B cell (primary cell): ENCODE data around the gene MAMLD1. TPM values are rescaled to one million over a fixed set of nuclear protein-coding genes. Genes with fewer than 3 reads are reported as not detected.

Source experiments
- ATAC-seq: fragments of 200-7000 bp; cut with Tn5 transposase; one replicate; pipeline ENCODE4 v1.10.0; 2021; ENCODE audit warnings: low read depth, mild to moderate bottlenecking, moderate number of reproducible peaks, moderate library complexity
- CTCF ChIA-PET: fragments of 350-600 bp; sonication (Branson Sonifier 250); formaldehyde crosslinking; loops from one replicate; lab custom pipeline; 2021; ENCODE audit warnings: antibody characterized with exemption, inconsistent platforms; lab: Charles Lee
- POLR2A ChIA-PET: fragments of 350-600 bp; sonication (Branson Sonifier 250); formaldehyde crosslinking; loops from one replicate; lab custom pipeline; 2021; ENCODE audit warnings: antibody characterized with exemption; lab: Charles Lee
- DNase-seq: peaks from one replicate; pipeline ENCODE4 v3.0.0; 2013
- H2AFZ ChIP-seq: 2 replicates; pipeline ENCODE4 v1.6.1; 2012; ENCODE audit warnings: mild to moderate bottlenecking, low read depth, low read length; ENCODE audit not compliant: insufficient read depth, poor library complexity, severe bottlenecking
- H3K27ac ChIP-seq, 2 donors: 1 replicate in 1 of 2; 2 replicates in 1 of 2; pipeline ENCODE4 v1.5.1; 2012 to 2013; ENCODE audit warnings: low read length in 2 of 2, mild to moderate bottlenecking in 2 of 2, moderate library complexity in 1 of 2
- H3K27me3 ChIP-seq, 4 experiments: fragments of 200-600 bp in 1 of 4; sonication (generic) in 1 of 4; replicated peaks in 1 of 4; 1 replicate in 2 of 4; 2 replicates in 2 of 4; pipeline versions ENCODE4 v1.6.1 to v1.7.0; 2013 to 2016; ENCODE audit warnings: low read length in 3 of 4, mild to moderate bottlenecking in 2 of 4, mixed read lengths in 1 of 4, moderate library complexity in 1 of 4; ENCODE audit not compliant: insufficient read depth in 4 of 4, control insufficient read depth in 3 of 4; ENCODE audit errors: control extremely low read depth in 1 of 4
- H3K36me3 ChIP-seq, 2 experiments: replicated peaks in 1 of 2; 1 replicate in 1 of 2; 2 replicates in 1 of 2; pipeline versions ENCODE4 v1.6.1 to v1.7.1; 2013; ENCODE audit warnings: low read length in 1 of 2; ENCODE audit not compliant: insufficient read depth in 2 of 2, control insufficient read depth in 1 of 2; ENCODE audit errors: control extremely low read depth in 1 of 2, extremely low read depth in 1 of 2
- H3K4me1 ChIP-seq, 2 donors: fragments of 200-600 bp in 1 of 2; sonication (generic) in 1 of 2; 1 replicate in 1 of 2; 2 replicates in 1 of 2; pipeline versions ENCODE4 v1.5.1 to v1.6.1; 2013 to 2017; ENCODE audit warnings: low read length in 2 of 2; ENCODE audit not compliant: control insufficient read depth in 2 of 2, insufficient read depth in 2 of 2
- H3K4me2 ChIP-seq: replicated peaks from 2 replicates; pipeline ENCODE3; 2012; ENCODE audit warnings: mild to moderate bottlenecking, low read depth, low read length; ENCODE audit not compliant: poor library complexity, severe bottlenecking
- H3K4me3 ChIP-seq, 5 experiments: fragments of 200-600 bp in 1 of 5; sonication (generic) in 1 of 5; 1 replicate in 3 of 5; 2 replicates in 2 of 5; pipeline versions ENCODE4 v1.5.1 to v1.7.0; 2011 to 2016; ENCODE audit warnings: low read length in 4 of 5, mild to moderate bottlenecking in 4 of 5, low read depth in 2 of 5, control low read depth in 1 of 5, moderate library complexity in 1 of 5; ENCODE audit not compliant: insufficient read depth in 1 of 5; ENCODE audit errors: control extremely low read depth in 1 of 5, extremely low read depth in 1 of 5
- H3K79me2 ChIP-seq: fragments of 200-600 bp; sonication (generic); one replicate; pipeline ENCODE4 v1.6.0; 2016; ENCODE audit warnings: low read length; ENCODE audit not compliant: control insufficient read depth, insufficient read depth
- H3K9ac ChIP-seq: fragments of 200-600 bp; sonication (generic); 2 replicates; pipeline ENCODE4 v1.6.1; 2017; ENCODE audit warnings: mild to moderate bottlenecking, low read length, moderate library complexity
- H3K9me3 ChIP-seq, 3 donors: one replicate each; pipeline versions ENCODE4 v1.6.1 to v1.7.1; 2013; ENCODE audit warnings: low read length in 2 of 3; ENCODE audit not compliant: control insufficient read depth in 2 of 3, insufficient read depth in 1 of 3; ENCODE audit errors: control extremely low read depth in 1 of 3
- H4K20me1 ChIP-seq: 2 replicates; pipeline ENCODE4 v1.6.0; 2012; ENCODE audit warnings: mild to moderate bottlenecking, low read length; ENCODE audit not compliant: insufficient read depth, control insufficient read depth, poor library complexity, severe bottlenecking
- H3K27ac Mint-ChIP-seq: one replicate; pipeline ENCODE4 v1.8.0; 2021; ENCODE audit warnings: mixed read lengths
- H3K27me3 Mint-ChIP-seq: one replicate; pipeline ENCODE4 v1.8.0; 2021; ENCODE audit warnings: mixed read lengths
- H3K4me1 Mint-ChIP-seq: one replicate; pipeline ENCODE4 v1.8.0; 2021; ENCODE audit warnings: mixed read lengths
- H3K4me3 Mint-ChIP-seq: one replicate; pipeline ENCODE4 v1.8.0; 2021; ENCODE audit warnings: mixed read lengths
- H3K9me3 Mint-ChIP-seq: one replicate; pipeline ENCODE4 v1.8.0; 2022; ENCODE audit warnings: mixed read lengths; ENCODE audit not compliant: insufficient read depth
- EZH2 ChIP-seq: IDR thresholded peaks from 2 replicates; pipeline ENCODE4 v1.6.1; 2012; ENCODE audit warnings: borderline replicate concordance, low read depth, mild to moderate bottlenecking, moderate library complexity, low read length; ENCODE audit not compliant: insufficient read depth, poor library complexity, severe bottlenecking
- WGBS: methylation state at CpG from one replicate; pipeline ENCODE4 v1.1.5; 2013; ENCODE audit warnings: missing lambda C conversion rate; ENCODE audit not compliant: insufficient coverage; 5-methylcytosine and 5-hydroxymethylcytosine counted together
- intact Hi-C: fragments of 100-400 bp; cut with micrococcal nuclease; formaldehyde crosslinking; loops from one replicate; pipeline ENCODE4 v1.10.0; 2022
- polyA plus RNA-seq: library from polyadenylated mRNA; depleted of rRNA; stranded (reverse); fragments of >200 nt; gene quantifications from 2 replicates; pipeline ENCODE4 v1.2.3, GENCODE V29; 2012
- total RNA-seq, 2 donors: library from RNA; stranded (reverse); fragments of 120-200 nt in 1 of 2; gene quantifications; 1 replicate in 1 of 2; 2 replicates in 1 of 2; pipeline versions ENCODE4 v1.2.3 to v1.2.4, GENCODE V29; 2013 to 2022
- TF ChIP-seq, protein P1 (sequence below): fragments of 200-600 bp; IDR thresholded peaks from one replicate; pipeline ENCODE4 v1.8.0; 2022; ENCODE audit warnings: antibody characterized with exemption, mild to moderate bottlenecking

Gene MAMLD1
- total and polyA plus RNA-seq, 2 donors (not counting 1 experiment from before 2014, with no cell fraction given): 1.4 to 1.9 TPM

DNA sequence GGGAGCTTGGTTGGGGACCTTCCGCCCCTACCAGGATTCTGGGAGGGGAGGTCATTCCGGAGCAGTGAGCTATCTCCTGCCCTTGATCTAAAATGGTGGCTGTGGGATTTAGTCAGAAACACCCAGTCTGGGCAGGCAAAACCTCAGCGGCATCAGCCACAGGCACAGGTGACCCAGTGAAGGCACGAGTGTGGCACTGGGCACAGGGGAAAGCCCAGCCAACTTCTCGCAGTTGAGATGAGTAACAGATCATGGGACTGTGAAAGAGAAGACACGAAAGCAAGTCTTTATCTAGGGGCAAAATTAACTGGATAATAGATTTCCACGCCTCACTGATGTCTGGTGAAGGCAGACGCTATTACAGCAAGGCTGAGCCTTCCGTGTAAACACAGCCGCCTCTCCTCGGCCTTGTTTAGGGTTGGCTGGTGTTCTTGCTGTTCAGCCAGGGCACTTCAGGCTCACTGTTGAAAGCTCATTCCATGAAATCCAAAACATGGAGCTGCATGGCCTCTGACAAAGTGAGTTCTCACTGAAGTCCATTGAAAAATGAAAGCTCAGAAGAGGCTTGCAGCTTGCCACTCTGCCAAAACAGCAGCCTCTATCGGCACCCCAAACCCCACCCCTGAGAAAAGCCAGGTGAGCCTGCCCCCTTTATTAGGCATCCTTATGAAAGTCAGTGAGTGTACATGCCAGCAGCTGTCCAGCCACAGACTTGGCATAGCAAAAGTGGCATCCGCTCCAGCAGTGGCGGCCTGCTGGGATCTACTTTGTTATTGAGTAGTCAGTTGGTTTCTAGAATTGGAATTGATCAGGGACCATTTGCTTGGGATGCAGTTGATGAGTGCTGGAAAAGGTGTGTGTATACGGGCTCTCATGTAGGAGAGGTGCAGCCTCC lies 103.0 kb downstream of the MAMLD1 start:
- no peak overlapping the region for H3K4me3 ChIP-seq
- ChIA-PET POLR2A (no interaction called here), CTCF (no interaction called here)
- Mint-ChIP-seq H3K9me3 (no peaks in the 10 kb centered on the region), H3K4me1 (no peaks in the 10 kb centered on the region), H3K27ac (no peak overlapping the region), H3K4me3 (no peak overlapping the region), H3K27me3 (no peaks in the 10 kb centered on the region)
- TF ChIP-seq EZH2: no peak
- TF ChIP-seq, protein P1, sequence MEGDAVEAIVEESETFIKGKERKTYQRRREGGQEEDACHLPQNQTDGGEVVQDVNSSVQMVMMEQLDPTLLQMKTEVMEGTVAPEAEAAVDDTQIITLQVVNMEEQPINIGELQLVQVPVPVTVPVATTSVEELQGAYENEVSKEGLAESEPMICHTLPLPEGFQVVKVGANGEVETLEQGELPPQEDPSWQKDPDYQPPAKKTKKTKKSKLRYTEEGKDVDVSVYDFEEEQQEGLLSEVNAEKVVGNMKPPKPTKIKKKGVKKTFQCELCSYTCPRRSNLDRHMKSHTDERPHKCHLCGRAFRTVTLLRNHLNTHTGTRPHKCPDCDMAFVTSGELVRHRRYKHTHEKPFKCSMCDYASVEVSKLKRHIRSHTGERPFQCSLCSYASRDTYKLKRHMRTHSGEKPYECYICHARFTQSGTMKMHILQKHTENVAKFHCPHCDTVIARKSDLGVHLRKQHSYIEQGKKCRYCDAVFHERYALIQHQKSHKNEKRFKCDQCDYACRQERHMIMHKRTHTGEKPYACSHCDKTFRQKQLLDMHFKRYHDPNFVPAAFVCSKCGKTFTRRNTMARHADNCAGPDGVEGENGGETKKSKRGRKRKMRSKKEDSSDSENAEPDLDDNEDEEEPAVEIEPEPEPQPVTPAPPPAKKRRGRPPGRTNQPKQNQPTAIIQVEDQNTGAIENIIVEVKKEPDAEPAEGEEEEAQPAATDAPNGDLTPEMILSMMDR: no peak
- ATAC-seq: no peak
- intact Hi-C loops: no loop called here
- WGBS: 96% methylated on average over 7 of the region's 15 CpGs
- H3K4me2 ChIP-seq: no peak overlapping the region
- no peak overlapping the region for H3K27ac ChIP-seq
- no peaks in the 10 kb centered on the region for H3K9me3 ChIP-seq
- H3K36me3 ChIP-seq: no peaks in the 10 kb centered on the region
- DNase-seq: no peak
- H3K4me1 ChIP-seq: no peaks in the 10 kb centered on the region
- no peaks in the 10 kb centered on the region for H4K20me1 ChIP-seq
- H2AFZ ChIP-seq: no peak overlapping the region
- H3K9ac ChIP-seq: no peak overlapping the region
- H3K27me3 ChIP-seq: no peaks in the 10 kb centered on the region
- H3K79me2 ChIP-seq: no peaks in the 10 kb centered on the region

DNA sequence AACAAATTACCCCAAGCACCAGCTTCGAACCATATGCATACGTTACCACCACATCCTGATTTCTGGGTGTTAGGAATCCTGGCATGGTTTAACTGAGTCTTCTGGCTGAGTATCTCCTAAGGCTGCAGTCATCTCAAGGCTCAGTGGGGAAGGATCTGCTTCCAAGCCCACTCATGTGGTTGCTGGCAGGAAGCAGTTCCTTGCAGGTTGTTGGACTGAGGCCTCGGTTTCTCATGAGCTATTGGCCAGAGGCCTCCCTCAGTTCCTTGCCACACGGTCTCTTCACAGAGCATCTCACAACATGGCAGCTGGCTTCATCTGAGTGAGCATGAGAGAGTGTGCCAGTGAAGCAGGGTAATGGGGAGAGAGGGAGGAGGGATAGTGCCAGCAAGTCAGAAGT lies 109.2 kb downstream of the MAMLD1 start:
- CTCF ChIA-PET: no interaction called here
- Mint-ChIP-seq H3K9me3 (no peaks in the 10 kb centered on the region), H3K27ac (no peak overlapping the region), H3K27me3 (no peaks in the 10 kb centered on the region), H3K4me1 (peaks cover 12% of the 10 kb centered on the region), H3K4me3 (no peak overlapping the region)
- no peak overlapping the region for H3K27ac ChIP-seq
- ATAC-seq: no peak
- H3K4me2 ChIP-seq: no peak overlapping the region
- H3K9me3 ChIP-seq: no peaks in the 10 kb centered on the region
- H3K36me3 ChIP-seq: no peaks in the 10 kb centered on the region
- H3K9ac ChIP-seq: no peak overlapping the region
- no peaks in the 10 kb centered on the region for H3K27me3 ChIP-seq
- no peak overlapping the region for H2AFZ ChIP-seq
- no peaks in the 10 kb centered on the region for H3K79me2 ChIP-seq
- POLR2A ChIA-PET: no interaction called here
- TF ChIP-seq EZH2: no peak
- TF ChIP-seq, protein P1: no peak
- no CpG with 5 or more reads among the region's 4 CpGs for WGBS
- H3K4me3 ChIP-seq: no peak overlapping the region
- DNase-seq: no peak
- intact Hi-C loops: no loop called here
- H4K20me1 ChIP-seq: no peaks in the 10 kb centered on the region
- H3K4me1 ChIP-seq: peaks cover 8 to 9% of the 10 kb centered on the region in 2 donors
